ENCODE results near the gene TBX5.

The TBX5 gene

DNA sequence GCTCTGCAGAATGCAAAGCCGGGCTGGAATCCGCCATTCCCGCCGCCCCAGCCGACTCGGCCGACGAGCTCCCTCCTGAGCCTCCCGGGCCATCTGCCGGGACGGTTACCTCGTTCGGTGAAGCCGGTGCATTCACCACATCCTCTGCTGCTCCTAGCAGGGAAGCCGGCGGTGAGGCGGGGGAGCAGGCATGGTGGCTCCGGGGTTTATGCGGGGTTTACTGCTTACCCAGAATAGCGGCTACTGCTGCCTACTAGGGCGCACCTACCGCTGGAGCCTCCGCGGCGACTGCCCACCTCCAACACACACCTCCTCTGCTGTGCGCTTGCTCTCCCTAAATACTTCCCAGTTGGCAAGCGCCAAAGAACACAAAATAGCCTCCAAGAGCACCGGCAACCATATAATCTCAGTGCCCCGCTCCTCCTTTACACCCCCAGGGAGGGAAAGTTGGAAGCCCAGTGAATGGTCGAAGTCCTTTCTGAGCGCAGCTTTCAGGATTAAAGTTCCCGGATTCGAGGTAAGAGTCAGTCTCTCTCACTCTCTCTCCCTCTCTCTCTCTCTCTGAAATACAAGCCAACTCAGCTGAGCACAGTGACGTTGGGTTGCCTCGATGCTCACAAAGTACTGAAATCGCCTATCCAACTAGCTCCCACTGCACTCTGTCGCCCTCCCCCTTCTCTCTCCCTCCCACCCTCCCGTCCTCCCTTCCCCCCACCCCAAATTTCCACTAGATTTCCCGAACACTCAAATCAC lies at the start of gene TBX5:
TSS of gene TBX5 (minus strand) at position 626 of the 753 bp plus-strand sequence. CDS start 2,246 bp downstream, outside the sequence.
- no peak for DNase-seq

DNA sequence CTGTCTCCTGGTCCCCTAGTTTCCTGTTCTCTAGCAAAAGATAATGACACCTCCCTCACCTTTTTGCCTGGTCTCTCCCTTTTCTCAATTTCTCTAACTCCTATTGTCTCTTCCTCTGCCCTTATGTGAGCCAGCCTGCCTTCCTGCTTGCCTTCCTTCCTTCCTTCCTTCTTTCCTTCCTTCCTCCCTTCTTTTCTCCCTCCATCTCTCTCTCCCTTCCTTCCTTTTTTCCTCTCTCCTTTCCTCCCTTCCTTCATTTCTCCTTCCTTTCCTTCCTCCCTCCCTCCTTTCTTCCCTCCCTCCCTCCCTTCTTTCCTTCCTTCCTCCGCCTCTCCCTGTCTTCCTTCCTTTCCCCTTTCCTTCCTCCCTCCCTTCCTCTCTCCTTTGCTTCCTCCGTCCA lies 45.7 kb upstream of the TBX5 start:
- DNase-seq: no peak

DNA sequence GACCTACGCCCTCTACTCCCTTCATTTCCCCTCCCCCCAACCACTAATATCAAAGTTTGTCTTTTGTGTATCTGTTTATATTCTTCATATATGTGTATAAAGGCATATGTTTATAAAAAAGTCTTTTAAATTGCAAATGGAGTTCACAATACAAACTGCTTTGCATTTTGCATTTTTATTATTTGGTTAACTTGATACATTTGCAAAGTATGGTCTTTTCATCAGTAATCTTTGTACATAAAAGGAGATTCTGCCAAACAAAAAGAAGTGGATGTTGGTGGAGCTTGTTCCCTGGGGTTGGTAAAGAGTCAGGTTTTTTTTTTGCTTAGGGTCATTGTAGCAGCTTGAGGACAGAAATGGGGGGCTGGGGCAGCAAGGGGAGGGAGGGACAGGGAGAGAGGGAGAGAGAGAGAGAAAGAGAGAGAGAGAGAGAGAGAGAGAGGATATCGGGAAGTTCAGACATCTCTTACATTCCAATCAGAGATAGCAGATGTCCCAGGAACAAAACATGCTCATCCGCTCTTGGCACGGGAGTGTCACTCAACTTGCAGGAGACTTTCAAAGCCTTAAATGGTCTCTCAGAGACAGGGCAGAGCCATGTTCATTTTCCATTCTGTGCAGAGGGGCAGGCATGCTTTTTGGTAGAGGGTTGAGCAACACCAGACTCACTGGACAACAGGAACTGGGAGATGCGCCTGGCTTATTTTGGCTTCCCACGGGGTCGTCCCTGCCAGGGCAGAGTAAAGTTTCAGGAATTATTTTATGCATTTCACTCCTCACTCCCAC lies 44.8 kb upstream of the TBX5 start:
- no peak for DNase-seq

DNA sequence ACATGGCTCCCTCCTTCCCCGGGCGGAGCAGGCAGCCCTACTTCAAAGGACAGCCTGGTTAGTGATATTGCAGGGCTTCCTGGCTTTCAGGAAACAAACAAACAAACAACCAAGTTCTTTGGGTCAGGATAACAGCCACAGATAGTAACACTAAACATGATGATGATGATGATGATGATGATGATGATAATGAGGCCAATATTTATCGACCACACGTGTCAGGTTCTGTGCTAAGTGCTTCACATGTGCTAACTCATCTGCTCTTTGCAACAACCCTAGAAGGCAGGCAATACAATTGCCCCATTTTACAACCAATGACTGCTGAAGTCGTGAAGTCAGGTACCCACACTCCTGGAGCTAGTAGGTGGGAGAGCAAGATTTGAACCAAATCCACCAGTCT lies 44.1 kb upstream of the TBX5 start:
- DNase-seq: no peak

DNA sequence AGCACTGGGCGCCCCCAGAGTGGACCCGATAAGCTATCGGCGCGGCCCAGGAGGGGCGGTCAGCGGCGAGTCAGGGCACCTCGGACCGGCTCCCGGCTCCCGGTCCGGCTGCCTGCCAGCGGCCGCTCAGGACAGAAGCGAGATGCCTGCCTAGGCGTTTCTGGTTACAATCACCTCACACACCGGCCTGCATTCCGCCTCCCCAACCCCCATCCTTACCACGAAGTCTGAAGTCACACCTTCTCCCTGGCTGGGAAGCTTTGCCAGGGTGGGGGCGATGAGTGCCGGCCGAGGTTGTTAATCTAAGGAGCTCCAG lies 42.6 kb upstream of the TBX5 start:
- DNase-seq: no peak

DNA sequence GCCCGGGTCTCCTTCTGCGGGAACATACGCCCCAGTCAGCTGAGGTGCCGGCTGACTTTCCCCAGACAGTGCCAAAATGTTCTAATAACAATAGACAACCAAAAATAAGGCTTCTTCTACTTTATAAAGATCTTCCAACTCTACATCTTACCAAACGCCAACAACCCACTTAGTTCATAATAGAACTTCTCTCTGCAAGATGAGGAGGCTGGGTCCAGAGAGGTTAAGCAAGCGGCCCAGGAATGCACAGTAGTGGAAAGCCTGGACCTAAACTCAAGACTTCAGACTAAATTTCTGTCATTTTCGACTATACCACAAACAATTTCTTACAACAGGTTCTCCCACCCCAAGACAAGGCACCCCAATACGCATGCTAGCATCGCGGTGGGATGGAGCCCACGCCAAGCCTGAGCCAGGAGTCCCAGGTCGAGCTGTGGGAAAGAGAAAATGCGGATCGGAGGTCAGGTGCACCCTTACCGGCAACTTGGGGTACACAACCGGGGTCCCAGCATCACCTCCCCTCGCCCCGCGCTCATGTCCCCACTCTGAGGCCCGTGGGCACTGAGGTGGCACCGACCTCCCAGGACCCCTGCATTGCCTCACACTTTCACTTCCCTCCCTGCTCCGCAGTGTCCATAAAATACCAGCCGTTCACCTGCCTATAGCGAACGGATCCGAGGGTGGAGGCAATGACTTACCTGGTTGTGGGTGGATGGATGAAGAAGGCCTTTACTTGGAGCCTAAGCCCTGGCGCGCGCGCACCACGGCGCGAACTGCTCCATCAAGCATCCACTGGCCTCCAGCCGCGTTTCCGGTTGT lies 42.1 kb upstream of the TBX5 start:
- DNase-seq: no peak

DNA sequence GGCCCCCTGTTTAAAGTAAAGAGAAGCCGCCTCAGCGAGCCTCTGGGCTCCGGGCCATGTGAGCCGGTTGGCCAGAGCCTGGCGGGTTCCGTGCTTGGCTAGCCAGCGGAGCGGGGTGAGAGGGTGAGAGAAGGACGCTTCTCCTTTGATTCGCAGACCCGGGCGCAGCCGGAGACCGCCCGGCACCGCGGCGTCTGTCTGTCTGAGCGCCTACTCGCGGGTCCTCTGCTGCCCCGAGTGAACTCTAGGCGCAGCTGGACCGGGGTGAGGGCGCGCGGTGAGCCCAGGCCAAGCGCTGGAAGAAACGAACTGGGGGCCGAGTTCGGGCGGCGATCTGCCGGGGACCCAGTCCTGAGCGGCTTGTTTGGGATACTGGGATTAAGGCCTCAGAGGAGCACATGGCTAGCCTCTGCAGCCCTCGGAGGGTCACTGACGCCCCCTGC lies 41.4 kb upstream of the TBX5 start:
- DNase-seq: no peak

DNA sequence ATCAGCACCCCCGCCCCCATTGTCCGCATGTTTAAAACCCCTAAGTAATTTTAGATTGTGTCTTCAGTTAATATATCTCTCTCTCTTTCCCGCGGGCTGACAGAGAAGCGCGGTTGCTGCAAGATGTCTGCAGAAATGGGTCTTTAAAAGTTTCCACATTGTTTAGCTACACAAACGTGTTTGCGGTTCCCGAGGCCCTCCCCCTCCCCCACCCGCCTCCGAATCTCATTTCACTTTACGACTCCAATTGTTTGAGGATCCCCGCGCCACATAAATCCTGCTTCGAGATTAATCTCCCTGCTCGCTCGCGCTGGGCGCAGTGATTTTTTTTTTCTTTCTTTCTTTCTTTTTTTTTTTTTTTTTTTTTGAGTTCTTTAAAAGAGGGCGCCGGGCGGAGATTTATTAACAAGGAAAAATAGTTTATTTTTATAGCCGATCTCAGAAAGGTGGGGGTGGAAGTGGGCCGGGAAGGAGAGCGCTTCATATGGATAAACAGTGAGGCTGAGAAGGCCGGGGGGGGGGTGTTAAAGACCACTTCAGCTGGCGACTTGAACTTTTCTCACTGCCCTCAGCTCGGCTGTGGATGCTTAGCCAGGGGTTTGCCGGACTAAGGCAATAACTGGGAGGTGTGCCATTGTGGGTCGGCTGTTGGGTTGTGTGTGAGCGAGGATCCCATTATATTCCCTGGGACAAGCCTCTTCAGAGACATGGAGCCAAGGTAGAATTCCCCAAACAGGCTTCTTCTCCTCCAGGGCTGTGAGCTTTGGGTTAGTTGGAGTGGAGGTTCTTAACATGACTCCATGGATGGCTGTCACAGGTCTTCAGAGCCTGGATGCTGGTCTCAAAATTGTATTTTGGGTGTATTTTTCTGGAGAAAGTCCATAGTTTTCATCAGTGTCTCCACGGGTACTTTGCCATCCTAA lies 39.7 kb upstream of the TBX5 start:
- DNase-seq: no peak

DNA sequence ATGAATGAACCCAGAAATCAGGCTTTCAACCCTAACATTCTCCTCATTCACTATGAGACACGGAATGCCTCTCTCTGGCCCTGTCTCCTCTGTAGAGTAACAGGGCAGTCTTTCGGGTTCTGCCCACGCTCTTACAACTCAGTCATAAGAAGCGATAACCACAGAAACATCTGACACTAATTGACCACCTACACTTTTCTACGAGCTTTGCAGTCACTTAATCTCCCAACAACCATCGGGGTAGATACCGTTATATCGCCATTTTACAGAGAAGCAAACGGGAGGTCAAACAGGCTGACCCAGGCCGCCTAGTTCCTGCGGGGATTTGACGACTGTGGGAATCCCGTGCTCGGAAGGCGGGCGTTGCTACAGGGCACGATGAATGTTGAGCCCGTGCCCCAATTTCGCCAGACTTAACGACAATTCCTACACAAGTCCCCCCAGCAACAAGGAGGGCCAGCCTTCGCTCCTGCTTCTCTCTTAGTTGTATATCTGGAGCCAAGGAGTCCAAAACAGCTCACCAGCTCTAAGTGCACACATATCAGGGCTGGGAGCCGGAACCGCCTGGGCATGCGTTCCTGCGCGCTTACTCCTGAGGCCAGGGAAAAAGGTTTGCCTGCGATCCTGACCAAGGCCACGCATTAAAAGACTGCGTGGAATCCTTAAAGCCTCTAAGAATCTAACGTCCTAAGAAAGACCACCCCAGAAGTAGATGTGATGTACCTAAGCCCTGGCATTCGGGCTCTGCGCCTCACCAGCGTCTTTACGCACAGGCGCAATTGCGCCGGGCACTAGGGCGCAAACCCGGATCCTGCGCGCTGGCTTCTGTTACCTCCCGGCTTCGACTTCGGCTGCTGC lies 38.7 kb upstream of the TBX5 start:
- no peak for DNase-seq

DNA sequence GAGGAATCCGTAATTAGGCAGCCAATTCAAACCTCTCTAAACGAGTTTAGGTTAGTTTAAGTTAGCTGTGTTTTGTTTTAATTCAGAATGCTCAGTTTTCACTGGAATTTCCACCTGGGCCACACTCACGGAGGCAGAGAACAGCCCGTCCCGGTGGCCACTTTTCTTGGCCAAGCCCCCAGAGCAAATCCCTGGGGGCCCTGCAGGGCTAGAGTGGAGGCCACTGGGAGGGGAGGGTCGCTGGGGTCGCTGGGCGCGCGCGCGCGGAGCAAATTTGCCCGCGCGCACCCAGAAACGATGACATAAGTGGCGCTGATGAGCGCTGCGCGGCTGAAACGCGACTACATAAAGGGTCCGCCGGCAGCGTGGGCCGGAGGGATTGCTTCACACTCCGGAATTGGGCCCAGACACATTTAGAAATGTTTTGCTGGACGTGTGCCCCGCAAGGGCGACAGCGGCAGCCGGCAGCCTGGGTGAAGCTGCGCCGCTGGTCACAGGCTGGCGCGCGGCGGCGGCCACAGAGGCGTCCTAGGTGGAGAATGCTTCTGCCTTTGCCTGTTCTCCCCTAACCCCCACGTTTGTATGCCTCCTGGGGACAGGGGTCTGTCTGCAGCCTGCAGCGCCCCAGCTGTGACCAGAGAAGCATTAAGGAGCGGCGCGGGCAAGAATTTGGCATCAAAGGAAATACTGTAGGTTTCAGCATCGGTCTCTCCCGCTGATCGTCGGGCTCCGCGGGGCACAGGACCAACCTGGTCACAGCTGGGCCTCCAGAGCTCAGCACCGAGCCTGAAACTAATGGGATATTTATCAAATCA lies 37.9 kb upstream of the TBX5 start:
- no peak for DNase-seq

DNA sequence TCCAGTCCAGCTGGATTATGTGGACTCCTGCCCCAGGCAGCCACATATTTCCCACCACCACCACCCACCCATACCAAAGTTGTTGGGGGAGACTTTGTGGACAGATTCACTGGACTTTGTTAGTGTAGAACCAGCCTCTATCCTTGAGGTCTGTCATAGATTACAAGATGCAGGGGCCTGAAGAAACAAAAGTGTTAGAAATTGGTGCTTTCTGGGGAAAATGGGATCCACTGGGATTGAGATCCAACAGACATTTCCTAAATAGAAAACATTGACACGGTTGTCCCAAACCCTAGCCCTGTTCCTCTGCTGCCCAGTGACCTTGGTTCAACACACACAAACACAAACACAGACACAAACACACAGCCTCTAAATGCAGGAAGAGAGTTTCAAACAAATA lies 36.6 kb upstream of the TBX5 start:
- DNase-seq: no peak

DNA sequence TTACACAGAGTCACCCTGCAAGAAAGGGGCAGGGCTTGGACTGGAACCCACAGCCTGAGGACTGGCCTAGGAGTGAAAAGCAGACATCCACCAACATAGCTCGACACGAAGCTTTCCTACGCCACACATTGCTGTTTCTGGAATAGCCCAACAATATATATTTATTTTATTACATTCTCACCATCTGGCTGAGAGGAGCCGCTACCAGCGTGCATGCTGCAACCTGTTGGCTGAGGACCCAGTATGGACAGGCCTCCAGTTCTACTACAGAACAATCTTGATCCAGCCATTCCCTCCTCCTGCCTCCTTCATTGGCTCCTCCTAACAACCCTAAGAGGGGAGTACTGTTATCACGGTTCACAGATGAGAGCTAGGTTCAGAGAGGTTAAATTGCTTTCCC lies 35.6 kb upstream of the TBX5 start:
- DNase-seq: no peak

DNA sequence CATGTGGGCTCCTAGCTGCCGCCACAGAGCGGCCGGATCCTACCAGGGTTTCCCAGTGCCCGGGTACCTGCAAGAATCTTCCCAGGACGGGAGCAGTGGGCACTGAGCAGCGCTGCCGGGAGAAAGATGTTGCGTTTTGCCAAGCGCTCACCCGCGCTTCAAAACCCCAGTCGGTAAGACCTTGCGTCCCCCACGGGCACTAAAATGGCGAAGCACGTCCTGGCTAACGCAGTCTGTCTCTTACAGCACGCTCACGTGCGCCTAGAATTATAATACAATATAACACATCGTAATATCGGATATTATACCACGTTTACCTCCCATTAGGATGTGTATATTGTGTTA lies 35.1 kb upstream of the TBX5 start:
- DNase-seq: no peak

DNA sequence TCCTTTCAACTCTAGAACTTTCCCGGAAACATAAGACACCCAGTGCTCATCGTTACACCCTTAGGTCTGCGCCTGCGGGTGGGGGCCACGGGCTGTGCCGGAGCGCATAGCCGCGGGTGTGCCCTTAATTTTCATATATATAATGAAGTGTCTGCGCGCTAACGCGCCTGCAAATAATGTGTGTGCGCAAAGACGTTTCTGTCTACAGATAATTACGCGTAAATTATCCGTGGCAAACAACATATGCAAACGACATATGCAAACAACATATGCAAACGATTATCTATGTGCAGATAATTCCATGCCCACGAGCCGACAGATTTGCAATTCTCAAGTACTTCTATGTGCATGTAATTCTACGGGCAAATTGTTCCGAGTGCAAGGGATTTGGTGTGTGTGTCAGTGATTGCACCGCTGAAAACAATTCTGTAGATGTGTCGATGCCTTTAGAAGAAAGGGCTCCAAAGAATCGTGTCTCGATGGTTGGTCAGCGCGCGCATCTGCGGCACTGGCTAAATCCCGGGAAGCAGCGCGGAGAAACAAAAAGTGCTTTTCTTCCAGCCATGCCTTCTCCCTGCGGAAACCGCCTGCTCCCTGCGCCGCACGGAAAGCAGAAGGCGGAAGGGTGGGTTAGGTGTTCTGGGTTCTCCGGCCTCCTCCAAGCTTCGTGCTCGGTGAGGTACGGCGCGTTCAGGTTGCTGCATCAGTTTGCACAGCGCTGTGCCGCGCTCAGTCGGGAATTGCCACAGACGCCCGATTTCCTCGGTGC lies 34.5 kb upstream of the TBX5 start:
- no peak for DNase-seq

DNA sequence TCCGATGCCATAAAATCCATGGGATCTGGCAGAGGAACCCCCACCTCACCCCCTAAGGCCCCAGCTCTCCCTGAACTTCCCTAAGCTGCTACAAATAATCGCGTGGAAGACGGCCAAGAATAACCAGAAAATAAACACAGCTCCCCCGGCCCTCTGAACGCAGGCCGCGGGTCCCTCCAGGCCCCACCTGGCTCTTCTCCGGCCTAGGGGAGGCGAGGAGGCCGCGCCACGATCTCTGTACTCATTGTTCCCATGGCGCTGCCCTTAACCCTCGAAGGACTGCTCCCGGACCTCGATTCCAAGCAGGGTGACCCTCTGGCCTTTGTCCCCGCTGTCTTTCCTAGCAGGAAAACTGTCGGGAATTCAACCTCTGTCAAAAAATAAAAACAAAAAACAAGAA lies 33.9 kb upstream of the TBX5 start:
- no peak for DNase-seq

DNA sequence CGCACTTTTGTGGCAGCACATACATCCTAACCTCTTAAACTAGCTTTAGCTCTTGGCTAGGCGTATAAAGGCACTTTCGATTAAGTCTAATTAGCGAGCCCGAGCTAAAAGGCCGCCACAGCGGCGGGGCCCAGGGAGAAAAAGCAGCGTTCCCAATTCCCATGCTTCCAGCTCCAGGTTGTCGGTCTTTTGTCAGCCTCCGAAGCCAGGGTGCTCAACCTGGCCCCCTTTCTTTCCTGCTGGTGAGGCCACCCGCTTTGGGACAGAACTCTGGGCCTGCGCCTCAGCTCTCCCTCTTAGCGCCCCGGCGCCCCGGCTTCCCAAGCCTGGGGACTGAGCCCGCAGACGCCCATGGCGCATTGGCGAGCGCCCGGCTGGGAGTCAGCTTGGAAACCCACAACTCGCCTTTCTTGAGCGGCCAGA lies 33.3 kb upstream of the TBX5 start:
- no peak for DNase-seq

DNA sequence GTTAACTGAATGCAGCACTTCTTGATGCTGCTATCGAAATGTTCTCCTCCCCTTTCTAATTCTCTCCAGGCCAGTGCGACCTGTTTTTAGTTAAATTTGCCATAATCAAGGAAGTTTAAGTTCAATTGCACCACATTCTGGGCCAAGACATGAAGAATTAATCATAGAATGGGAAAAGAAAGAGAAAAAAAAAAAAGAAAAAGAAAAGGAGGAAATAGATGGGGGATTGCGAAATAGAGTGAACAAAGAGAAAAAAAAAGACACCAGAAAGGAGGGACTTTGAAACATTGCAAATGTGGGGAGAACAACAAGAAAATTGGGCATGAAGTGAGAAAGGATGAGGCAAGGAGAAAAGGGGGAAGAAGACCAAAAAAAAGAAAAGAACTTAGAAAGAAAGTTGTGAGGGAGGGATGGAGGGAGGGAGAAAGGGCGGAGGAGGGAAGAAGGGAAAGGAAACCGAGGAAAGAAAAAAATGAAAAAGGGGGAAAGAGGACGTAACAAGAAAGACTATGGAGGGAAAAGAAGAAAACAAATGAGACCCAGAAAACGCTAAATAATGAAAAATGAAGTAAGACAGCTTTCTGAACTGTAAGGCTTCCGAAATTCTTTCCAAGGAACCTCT lies 32.8 kb upstream of the TBX5 start:
- no peak for DNase-seq

DNA sequence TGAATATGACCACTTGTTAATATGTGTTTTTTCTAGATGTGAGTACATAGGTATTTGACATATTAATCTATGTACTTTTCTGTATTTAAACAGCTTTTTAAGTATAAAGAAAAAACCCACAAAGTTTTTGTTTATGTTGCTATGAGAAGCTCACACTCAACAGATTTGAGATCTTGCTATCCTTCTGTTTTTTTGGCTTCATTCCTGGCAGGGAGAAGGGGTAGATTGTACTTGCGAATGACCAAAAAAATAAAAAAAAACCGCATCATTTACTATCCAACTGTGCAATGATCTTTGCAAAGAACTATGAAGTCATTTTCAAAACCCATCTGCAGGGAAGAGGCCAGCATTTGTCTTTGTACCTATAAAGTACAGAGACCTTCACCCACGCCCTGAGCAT lies 28.4 kb upstream of the TBX5 start:
- no peak for DNase-seq

DNA sequence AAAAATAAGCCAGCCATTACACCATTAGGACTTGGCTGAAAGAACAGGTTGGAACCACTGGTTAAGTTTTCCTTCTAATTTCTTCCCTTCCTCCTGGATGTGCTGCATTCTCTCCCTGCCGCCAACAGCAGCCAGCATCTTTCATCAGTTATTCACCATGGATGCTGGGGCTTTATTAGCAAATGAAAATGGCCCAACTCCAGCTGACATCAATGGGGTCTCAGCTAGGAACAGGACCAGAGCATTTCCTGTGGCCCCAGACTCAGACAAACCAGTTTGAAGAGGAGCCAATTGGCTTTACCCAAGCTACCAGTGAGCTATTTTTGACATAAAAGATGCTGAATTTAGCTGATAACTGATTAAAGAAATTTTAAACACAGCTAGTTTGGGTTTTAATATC lies 26.0 kb upstream of the TBX5 start:
- DNase-seq: no peak

DNA sequence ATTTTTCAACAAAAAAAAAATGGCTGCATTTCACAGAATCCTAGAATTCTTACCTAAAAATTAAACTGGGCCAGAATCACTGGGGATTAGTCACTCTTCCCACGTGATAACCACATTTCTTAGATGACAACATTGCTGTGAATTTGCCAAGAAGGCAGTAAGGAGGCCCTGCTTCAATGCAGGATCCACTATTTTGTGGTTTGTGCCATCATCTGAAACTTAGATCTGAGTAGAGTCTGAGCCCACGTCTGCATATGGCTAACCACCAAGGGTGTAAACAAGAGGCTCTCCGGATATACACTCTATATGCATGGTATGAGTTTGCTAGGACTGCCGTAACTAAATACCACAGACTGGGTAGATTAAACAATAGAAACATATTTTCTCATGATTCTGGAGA lies 24.4 kb upstream of the TBX5 start:
- no peak for DNase-seq
